GM19395 (cell line): Measurements from ENCODE around the gene PTPN18.

Experiments used
- ATAC-seq: cut with Tn5 transposase; IDR thresholded peaks from one replicate; pipeline ENCODE4 v1.9.1; 2021; ENCODE audit warnings: mild to moderate bottlenecking, moderate library complexity; ENCODE audit not compliant: unreplicated experiment

PTPN18 gene

GRCh38 chr2:130363479-130363878 lies 7.6 kb downstream of the PTPN18 start:
- ATAC-seq, result no peak

- no peak for ATAC-seq
Measured at GRCh38 chr2:130365075-130365474, 9.2 kb downstream of the PTPN18 start.

GRCh38 chr2:130365963-130366362 lies 10.1 kb downstream of the PTPN18 start:
- ATAC-seq, result no peak

- ATAC-seq, result no peak
Measured at GRCh38 chr2:130366720-130367119, 10.9 kb downstream of the PTPN18 start.

GRCh38 chr2:130368786-130369185 lies 12.9 kb downstream of the PTPN18 start:
- no peak for ATAC-seq

GRCh38 chr2:130369311-130369964 lies 13.6 kb downstream of the PTPN18 start:
- ATAC-seq, result no peak

GRCh38 chr2:130369965-130370341 lies 14.1 kb downstream of the PTPN18 start:
- no peak for ATAC-seq

GRCh38 chr2:130370490-130370889 lies 14.6 kb downstream of the PTPN18 start:
- ATAC-seq, result no peak

GRCh38 chr2:130371723-130372054 lies 15.8 kb downstream of the PTPN18 start:
- ATAC-seq, result peak; percentile 28

GRCh38 chr2:130372055-130372832 lies 16.4 kb downstream of the PTPN18 start:
- peak; percentile 67 for ATAC-seq

- ATAC-seq, result peak; percentile 3
Measured at GRCh38 chr2:130372833-130373807, 17.3 kb downstream of the PTPN18 start.

GRCh38 chr2:130373808-130374365 lies 18.0 kb downstream of the PTPN18 start:
- no peak for ATAC-seq

- ATAC-seq, result no peak
Measured at GRCh38 chr2:130374587-130375290, 18.9 kb downstream of the PTPN18 start.

- ATAC-seq, result no peak
Measured at GRCh38 chr2:130375291-130376266, 19.7 kb downstream of the PTPN18 start.

- ATAC-seq, result peak; percentile 66
Measured at GRCh38 chr2:130376433-130377293, 20.8 kb downstream of the PTPN18 start.

GRCh38 chr2:130377491-130377890 lies 21.6 kb downstream of the PTPN18 start:
- ATAC-seq, result no peak

- no peak for ATAC-seq
Measured at GRCh38 chr2:130378206-130378897, 22.5 kb downstream of the PTPN18 start.

- ATAC-seq, result no peak
Measured at GRCh38 chr2:130378898-130379214, 23.0 kb downstream of the PTPN18 start.
